GM23338 (cell line): ENCODE results near the gene LHX8.

Experiments
- EZH2phosphoT487 ChIP-seq: fragments of 200-600 bp; sonication (generic); IDR thresholded peaks from one replicate; pipeline ENCODE4 v1.8.1; 2018; ENCODE audit warnings: antibody characterized with exemption; ENCODE audit not compliant: unreplicated experiment
- TF ChIP-seq, protein P1 (sequence below), 2 experiments: fragments of 200-600 bp in 1 of 2; sonication (generic) in 1 of 2; conservative IDR thresholded peaks; 2 replicates each; pipeline versions ENCODE4 v1.5.1 to v1.6.1; 2016 to 2017; ENCODE audit warnings: antibody characterized with exemption in 2 of 2, low read depth in 2 of 2, mild to moderate bottlenecking in 2 of 2, moderate library complexity in 1 of 2
- TF ChIP-seq, protein P2 (sequence below): IDR thresholded peaks from one replicate; pipeline ENCODE4 v1.6.1; 2018; ENCODE audit warnings: antibody characterized with exemption; ENCODE audit not compliant: unreplicated experiment

DNA sequence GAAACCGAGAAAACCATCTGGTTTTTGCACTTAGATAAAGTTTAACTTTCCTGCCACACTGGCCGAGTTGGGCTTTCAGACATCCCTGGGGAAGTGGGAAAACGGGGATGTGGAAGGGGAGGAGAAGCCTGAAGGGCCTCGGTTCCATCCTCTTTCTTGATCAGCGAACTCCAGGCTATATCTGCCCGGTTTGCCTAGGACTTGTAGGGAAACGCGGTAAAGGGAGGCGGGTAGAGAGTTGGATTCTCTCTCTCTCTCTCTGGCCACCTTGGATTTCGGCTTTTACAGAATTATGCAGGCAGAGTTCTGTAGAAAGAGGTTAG, 4.6 kb upstream of the LHX8 start:
- TF ChIP-seq, protein P1, sequence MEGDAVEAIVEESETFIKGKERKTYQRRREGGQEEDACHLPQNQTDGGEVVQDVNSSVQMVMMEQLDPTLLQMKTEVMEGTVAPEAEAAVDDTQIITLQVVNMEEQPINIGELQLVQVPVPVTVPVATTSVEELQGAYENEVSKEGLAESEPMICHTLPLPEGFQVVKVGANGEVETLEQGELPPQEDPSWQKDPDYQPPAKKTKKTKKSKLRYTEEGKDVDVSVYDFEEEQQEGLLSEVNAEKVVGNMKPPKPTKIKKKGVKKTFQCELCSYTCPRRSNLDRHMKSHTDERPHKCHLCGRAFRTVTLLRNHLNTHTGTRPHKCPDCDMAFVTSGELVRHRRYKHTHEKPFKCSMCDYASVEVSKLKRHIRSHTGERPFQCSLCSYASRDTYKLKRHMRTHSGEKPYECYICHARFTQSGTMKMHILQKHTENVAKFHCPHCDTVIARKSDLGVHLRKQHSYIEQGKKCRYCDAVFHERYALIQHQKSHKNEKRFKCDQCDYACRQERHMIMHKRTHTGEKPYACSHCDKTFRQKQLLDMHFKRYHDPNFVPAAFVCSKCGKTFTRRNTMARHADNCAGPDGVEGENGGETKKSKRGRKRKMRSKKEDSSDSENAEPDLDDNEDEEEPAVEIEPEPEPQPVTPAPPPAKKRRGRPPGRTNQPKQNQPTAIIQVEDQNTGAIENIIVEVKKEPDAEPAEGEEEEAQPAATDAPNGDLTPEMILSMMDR (conservative IDR thresholded peaks at IDR 0.05; ENCODE audit: low read depth in 2 of 2) = no peak
- TF ChIP-seq, protein P2, sequence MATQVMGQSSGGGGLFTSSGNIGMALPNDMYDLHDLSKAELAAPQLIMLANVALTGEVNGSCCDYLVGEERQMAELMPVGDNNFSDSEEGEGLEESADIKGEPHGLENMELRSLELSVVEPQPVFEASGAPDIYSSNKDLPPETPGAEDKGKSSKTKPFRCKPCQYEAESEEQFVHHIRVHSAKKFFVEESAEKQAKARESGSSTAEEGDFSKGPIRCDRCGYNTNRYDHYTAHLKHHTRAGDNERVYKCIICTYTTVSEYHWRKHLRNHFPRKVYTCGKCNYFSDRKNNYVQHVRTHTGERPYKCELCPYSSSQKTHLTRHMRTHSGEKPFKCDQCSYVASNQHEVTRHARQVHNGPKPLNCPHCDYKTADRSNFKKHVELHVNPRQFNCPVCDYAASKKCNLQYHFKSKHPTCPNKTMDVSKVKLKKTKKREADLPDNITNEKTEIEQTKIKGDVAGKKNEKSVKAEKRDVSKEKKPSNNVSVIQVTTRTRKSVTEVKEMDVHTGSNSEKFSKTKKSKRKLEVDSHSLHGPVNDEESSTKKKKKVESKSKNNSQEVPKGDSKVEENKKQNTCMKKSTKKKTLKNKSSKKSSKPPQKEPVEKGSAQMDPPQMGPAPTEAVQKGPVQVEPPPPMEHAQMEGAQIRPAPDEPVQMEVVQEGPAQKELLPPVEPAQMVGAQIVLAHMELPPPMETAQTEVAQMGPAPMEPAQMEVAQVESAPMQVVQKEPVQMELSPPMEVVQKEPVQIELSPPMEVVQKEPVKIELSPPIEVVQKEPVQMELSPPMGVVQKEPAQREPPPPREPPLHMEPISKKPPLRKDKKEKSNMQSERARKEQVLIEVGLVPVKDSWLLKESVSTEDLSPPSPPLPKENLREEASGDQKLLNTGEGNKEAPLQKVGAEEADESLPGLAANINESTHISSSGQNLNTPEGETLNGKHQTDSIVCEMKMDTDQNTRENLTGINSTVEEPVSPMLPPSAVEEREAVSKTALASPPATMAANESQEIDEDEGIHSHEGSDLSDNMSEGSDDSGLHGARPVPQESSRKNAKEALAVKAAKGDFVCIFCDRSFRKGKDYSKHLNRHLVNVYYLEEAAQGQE = no peak
- TF ChIP-seq EZH2phosphoT487 = peak; percentile 68
